WTC11 (cell line): ENCODE results near the gene ECHDC3. TPM values are rescaled to one million over a fixed set of nuclear protein-coding genes. Genes with fewer than 3 reads are reported as not detected.
"Not testable (repeated sequence)": the region's sequence is repeated elsewhere in the genome, so short reads cannot be mapped to it uniquely, and the experiment has no call there.

Experiments used
- ATAC-seq: fragments of 200-7000 bp; cut with Tn5 transposase; 2 replicates; pipeline ENCODE4 v1.10.0; 2021; ENCODE audit warnings: mild to moderate bottlenecking, moderate library complexity
- CTCF ChIA-PET: fragments of 300-600 bp; sonication (Branson Sonifier 250); formaldehyde crosslinking; loops from one replicate; lab custom pipeline; 2021; ENCODE audit warnings: antibody characterized with exemption; lab: Charles Lee
- POLR2A ChIA-PET: fragments of 350-600 bp; sonication (Branson Sonifier 250); formaldehyde crosslinking; loops from one replicate; lab custom pipeline; 2021; ENCODE audit warnings: antibody characterized with exemption; lab: Charles Lee
- DNase-seq: peaks from one replicate; pipeline ENCODE4 v3.0.0; 2021; ENCODE audit warnings: low spot score
- H3K27ac Mint-ChIP-seq: 2 replicates; pipeline ENCODE4 v1.8.0; 2021; ENCODE audit warnings: mixed read lengths
- H3K27me3 Mint-ChIP-seq: 2 replicates; pipeline ENCODE4 v1.8.0; 2021; ENCODE audit warnings: low read depth, mild to moderate bottlenecking, moderate library complexity, mixed read lengths
- H3K36me3 Mint-ChIP-seq: 2 replicates; pipeline ENCODE4 v1.8.0; 2021; ENCODE audit warnings: mixed read lengths
- H3K4me1 Mint-ChIP-seq: 2 replicates; pipeline ENCODE4 v1.8.0; 2022; ENCODE audit warnings: mixed read lengths
- H3K4me3 Mint-ChIP-seq: 2 replicates; pipeline ENCODE4 v1.8.0; 2021; ENCODE audit warnings: mild to moderate bottlenecking, moderate library complexity, mixed read lengths
- H3K9me3 Mint-ChIP-seq: 2 replicates; pipeline ENCODE4 v1.8.0; 2021; ENCODE audit warnings: mixed read lengths
- CREM ChIP-seq: sonication (generic); formaldehyde crosslinking; IDR thresholded peaks from 2 replicates; pipeline ENCODE4 v1.8.1; 2022; ENCODE audit warnings: mild to moderate bottlenecking, missing genetic modification reagents, moderate library complexity
- ELF4 ChIP-seq: sonication (generic); formaldehyde crosslinking; IDR thresholded peaks from 2 replicates; pipeline ENCODE4 v1.8.1; 2022; ENCODE audit warnings: low read depth, mild to moderate bottlenecking, moderate library complexity, missing genetic modification reagents
- ESRRA ChIP-seq: sonication (generic); formaldehyde crosslinking; IDR thresholded peaks from 2 replicates; pipeline ENCODE4 v1.8.1; 2022; ENCODE audit warnings: mild to moderate bottlenecking, missing genetic modification reagents, borderline replicate concordance
- MXD4 ChIP-seq: fragments of 250-450 bp; sonication (Bioruptor Pico); IDR thresholded peaks from 2 replicates; pipeline ENCODE4 v1.8.0; 2021; ENCODE audit warnings: mild to moderate bottlenecking, moderate library complexity, borderline replicate concordance
- OVOL2 ChIP-seq: fragments of 250-450 bp; sonication (Bioruptor Pico); IDR thresholded peaks from 2 replicates; pipeline ENCODE4 v1.9.0; 2021; ENCODE audit warnings: mild to moderate bottlenecking, borderline replicate concordance
- SMAD4 ChIP-seq: sonication (generic); formaldehyde crosslinking; IDR thresholded peaks from 2 replicates; pipeline ENCODE4 v1.8.0; 2022; ENCODE audit warnings: mild to moderate bottlenecking, missing genetic modification reagents
- TCF7 ChIP-seq: sonication (generic); formaldehyde crosslinking; IDR thresholded peaks from 2 replicates; pipeline ENCODE4 v1.8.0; 2022; ENCODE audit warnings: mild to moderate bottlenecking, low read depth, missing genetic modification reagents, moderate library complexity
- TEAD1 ChIP-seq: sonication (generic); formaldehyde crosslinking; IDR thresholded peaks from 2 replicates; pipeline ENCODE4 v1.8.0; 2022; ENCODE audit warnings: mild to moderate bottlenecking, missing genetic modification reagents
- ZNF121 ChIP-seq: sonication (generic); formaldehyde crosslinking; IDR thresholded peaks from 2 replicates; pipeline ENCODE4 v1.8.0; 2023; ENCODE audit warnings: missing genetic modification reagents
- ZNF317 ChIP-seq: sonication (generic); formaldehyde crosslinking; IDR thresholded peaks from 2 replicates; pipeline ENCODE4 v1.8.1; 2023; ENCODE audit warnings: low read depth, mild to moderate bottlenecking, moderate library complexity, missing genetic modification reagents, borderline replicate concordance
- total RNA-seq: library from RNA; stranded (reverse); gene quantifications from 3 replicates; pipeline ENCODE4 v1.2.3, GENCODE V29; 2021
- TF ChIP-seq, protein P1 (sequence below): fragments of 250-450 bp; sonication (Bioruptor Pico); IDR thresholded peaks from 2 replicates; pipeline ENCODE4 v1.9.0; 2021; ENCODE audit warnings: mild to moderate bottlenecking
- TF ChIP-seq, protein P2 (sequence below): sonication (generic); formaldehyde crosslinking; IDR thresholded peaks from 2 replicates; pipeline ENCODE4 v1.8.0; 2022; ENCODE audit warnings: mild to moderate bottlenecking, missing genetic modification reagents
- TF ChIP-seq, protein P3 (sequence below): fragments of 250-450 bp; sonication (Bioruptor Pico); IDR thresholded peaks from 2 replicates; pipeline ENCODE4 v2.1.2; 2022; ENCODE audit warnings: mild to moderate bottlenecking, moderate library complexity
- TF ChIP-seq, protein P4 (sequence below): fragments of 250-450 bp; sonication (Bioruptor Pico); IDR thresholded peaks from 2 replicates; pipeline ENCODE4 v1.9.0; 2021; ENCODE audit warnings: mild to moderate bottlenecking, borderline replicate concordance

ECHDC3 gene
- total RNA-seq, 1 experiment from 2014 or later = 17.1 TPM

DNA sequence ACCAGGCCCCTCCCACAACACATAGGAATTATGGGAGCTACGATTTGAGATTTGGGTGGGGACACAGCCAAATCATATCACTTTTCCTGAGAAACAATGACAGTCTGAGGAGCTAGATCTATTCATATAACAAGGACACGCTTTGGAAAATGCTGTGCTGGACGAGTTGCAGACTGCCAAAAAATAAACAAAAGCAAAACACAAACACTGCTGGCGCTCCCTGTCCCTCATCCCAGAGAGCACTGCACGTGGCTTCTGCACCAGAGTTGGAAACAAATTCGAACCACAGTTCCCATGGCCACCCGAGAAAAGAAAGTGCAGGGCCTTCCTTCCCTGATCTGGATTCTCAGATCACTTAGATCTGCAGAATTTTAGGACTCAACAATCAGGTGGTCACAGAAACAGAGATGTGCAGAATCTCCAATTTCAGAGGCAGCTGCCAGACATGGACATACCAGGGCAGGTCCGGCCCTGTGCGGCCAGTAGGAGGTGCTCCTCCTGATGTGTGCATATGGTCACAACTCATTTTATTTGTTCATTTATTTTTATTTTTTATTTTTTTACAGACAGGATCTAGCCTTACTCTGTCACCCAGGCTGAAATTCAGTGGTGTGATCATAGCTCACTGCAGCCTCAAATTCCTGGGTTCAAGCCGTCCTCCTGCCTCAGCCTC lies 35.2 kb upstream of the ECHDC3 start:
- no peak for DNase-seq
- ATAC-seq = no peak
- H3K27me3 Mint-ChIP-seq = no peaks in the 10 kb centered on the region; the same call in 1 of the 2 replicates
- H3K4me3 Mint-ChIP-seq = no peak overlapping the region
- no peak overlapping the region for H3K27ac Mint-ChIP-seq
- POLR2A ChIA-PET = no interaction called here
- H3K36me3 Mint-ChIP-seq = no peaks in the 10 kb centered on the region
- TF ChIP-seq MXD4 (CRISPR knock-in tag) (no peak), ESRRA (CRISPR knock-in tag) (no peak), SMAD4 (CRISPR knock-in tag) (no peak), OVOL2 (CRISPR knock-in tag) (no peak)
- TF ChIP-seq, all 79 proteins: peak for 0
- Mint-ChIP-seq H3K9me3 (peaks cover 9% of the 10 kb centered on the region), H3K4me1 (no peaks in the 10 kb centered on the region)
- CTCF ChIA-PET = interaction anchor here (0.6 kb wide), 2 partner anchors 14 to 36 kb away, joined by 3 to 5 read pairs; no protein-coding TSS in a partner anchor

DNA sequence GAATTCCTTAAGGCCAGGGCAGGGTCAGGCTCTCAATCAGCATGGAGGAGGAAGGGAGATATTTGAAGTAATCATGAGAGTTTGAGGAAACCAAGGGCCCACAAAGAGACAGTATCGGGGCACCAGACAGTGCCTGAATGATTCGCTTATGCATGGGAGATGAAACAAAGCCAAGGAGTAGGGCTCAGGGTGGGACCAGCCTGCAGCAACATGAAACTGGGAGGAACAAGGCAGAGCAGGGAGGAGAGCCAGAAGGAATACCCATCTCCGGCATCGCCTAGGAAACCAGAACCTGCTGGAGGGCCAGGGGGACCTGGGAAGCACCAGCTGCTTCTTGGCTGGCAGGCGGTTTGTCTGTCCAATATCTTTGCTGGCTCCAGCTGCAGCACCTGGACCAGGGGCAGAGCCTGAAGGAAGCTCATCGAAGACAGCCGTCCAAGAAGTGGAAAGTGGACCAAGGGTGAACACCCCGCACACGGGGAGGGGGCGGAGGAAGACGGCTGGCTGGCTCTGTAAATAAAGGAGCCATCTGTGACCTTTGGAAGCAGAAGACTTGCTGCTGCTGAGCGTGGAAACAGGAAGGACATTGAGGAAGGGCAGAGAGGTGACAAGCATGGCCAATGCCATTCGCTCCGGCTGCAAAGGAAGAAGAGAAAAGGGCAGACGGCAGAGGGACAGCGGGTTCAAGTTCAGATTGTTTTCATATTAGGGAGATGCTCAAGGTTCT lies 34.4 kb upstream of the ECHDC3 start:
- TF ChIP-seq ELF4 (CRISPR knock-in tag) (no peak), CREM (CRISPR knock-in tag) (no peak), ZNF317 (CRISPR knock-in tag) (no peak), ZNF121 (CRISPR knock-in tag) (no peak), MXD4 (CRISPR knock-in tag) (no peak), TEAD1 (CRISPR knock-in tag) (no peak), TCF7 (no peak)
- TF ChIP-seq, protein P1, sequence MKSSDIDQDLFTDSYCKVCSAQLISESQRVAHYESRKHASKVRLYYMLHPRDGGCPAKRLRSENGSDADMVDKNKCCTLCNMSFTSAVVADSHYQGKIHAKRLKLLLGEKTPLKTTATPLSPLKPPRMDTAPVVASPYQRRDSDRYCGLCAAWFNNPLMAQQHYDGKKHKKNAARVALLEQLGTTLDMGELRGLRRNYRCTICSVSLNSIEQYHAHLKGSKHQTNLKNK (CRISPR knock-in tag) = no peak
- TF ChIP-seq, protein P2, sequence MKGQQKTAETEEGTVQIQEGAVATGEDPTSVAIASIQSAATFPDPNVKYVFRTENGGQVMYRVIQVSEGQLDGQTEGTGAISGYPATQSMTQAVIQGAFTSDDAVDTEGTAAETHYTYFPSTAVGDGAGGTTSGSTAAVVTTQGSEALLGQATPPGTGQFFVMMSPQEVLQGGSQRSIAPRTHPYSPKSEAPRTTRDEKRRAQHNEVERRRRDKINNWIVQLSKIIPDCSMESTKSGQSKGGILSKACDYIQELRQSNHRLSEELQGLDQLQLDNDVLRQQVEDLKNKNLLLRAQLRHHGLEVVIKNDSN = no peak
- TF ChIP-seq, protein P3, sequence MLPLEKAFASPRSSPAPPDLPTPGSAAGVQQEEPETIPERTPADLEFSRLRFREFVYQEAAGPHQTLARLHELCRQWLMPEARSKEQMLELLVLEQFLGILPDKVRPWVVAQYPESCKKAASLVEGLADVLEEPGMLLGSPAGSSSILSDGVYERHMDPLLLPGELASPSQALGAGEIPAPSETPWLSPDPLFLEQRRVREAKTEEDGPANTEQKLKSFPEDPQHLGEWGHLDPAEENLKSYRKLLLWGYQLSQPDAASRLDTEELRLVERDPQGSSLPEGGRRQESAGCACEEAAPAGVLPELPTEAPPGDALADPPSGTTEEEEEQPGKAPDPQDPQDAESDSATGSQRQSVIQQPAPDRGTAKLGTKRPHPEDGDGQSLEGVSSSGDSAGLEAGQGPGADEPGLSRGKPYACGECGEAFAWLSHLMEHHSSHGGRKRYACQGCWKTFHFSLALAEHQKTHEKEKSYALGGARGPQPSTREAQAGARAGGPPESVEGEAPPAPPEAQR (CRISPR knock-in tag) = no peak
- TF ChIP-seq, protein P4, sequence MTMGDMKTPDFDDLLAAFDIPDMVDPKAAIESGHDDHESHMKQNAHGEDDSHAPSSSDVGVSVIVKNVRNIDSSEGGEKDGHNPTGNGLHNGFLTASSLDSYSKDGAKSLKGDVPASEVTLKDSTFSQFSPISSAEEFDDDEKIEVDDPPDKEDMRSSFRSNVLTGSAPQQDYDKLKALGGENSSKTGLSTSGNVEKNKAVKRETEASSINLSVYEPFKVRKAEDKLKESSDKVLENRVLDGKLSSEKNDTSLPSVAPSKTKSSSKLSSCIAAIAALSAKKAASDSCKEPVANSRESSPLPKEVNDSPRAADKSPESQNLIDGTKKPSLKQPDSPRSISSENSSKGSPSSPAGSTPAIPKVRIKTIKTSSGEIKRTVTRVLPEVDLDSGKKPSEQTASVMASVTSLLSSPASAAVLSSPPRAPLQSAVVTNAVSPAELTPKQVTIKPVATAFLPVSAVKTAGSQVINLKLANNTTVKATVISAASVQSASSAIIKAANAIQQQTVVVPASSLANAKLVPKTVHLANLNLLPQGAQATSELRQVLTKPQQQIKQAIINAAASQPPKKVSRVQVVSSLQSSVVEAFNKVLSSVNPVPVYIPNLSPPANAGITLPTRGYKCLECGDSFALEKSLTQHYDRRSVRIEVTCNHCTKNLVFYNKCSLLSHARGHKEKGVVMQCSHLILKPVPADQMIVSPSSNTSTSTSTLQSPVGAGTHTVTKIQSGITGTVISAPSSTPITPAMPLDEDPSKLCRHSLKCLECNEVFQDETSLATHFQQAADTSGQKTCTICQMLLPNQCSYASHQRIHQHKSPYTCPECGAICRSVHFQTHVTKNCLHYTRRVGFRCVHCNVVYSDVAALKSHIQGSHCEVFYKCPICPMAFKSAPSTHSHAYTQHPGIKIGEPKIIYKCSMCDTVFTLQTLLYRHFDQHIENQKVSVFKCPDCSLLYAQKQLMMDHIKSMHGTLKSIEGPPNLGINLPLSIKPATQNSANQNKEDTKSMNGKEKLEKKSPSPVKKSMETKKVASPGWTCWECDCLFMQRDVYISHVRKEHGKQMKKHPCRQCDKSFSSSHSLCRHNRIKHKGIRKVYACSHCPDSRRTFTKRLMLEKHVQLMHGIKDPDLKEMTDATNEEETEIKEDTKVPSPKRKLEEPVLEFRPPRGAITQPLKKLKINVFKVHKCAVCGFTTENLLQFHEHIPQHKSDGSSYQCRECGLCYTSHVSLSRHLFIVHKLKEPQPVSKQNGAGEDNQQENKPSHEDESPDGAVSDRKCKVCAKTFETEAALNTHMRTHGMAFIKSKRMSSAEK = no peak
- Mint-ChIP-seq H3K27me3 (no peaks in the 10 kb centered on the region; the same call in 1 of the 2 replicates), H3K4me3 (no peak overlapping the region), H3K9me3 (peaks cover 9% of the 10 kb centered on the region), H3K4me1 (no peaks in the 10 kb centered on the region), H3K36me3 (no peaks in the 10 kb centered on the region), H3K27ac (no peak overlapping the region)
- ATAC-seq = no peak
- CTCF ChIA-PET = interaction anchor here (0.6 kb wide), 1 partner anchor 96 kb away, joined by 3 read pairs; the partner anchor contains the start of gene USP6NL
- DNase-seq = no peak
- POLR2A ChIA-PET = no interaction called here

DNA sequence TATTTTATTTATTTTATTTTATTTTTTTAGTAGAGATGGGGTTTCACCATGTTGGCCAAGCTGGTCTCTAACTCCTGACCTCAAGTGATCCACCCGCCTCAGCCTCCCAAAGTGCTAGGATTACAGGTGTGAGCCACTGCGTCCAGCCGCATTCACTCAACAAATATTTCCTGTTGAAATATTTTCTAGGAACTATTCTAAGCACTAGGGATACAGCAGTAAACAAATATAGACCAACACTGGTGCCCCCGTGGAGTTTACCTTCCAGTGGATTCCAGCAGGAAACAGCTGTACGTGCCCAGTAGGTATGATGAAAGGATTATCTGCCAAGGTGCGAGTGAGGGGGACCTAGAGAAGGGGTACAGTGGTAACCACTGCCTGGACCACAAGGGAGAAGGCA lies 33.4 kb upstream of the ECHDC3 start:
- H3K4me1 Mint-ChIP-seq, H3K27me3 Mint-ChIP-seq, POLR2A ChIA-PET, H3K9me3 Mint-ChIP-seq, ATAC-seq, H3K36me3 Mint-ChIP-seq, H3K4me3 Mint-ChIP-seq, DNase-seq, H3K27ac Mint-ChIP-seq: not testable (repeated sequence)
- CTCF ChIA-PET = interaction anchor here (1.0 kb wide), 1 partner anchor 16 kb away, joined by 4 read pairs; no protein-coding TSS in a partner anchor
